HL-60 (cell line): ENCODE data around the gene PLRG1.

ENCODE experiments used
- GABPA ChIP-seq: IDR thresholded peaks from 2 replicates; pipeline ENCODE4 v1.6.1; 2012; ENCODE audit warnings: low read depth
- POLR2AphosphoS5 ChIP-seq: IDR thresholded peaks from 2 replicates; pipeline ENCODE4 v1.6.1; 2012; ENCODE audit warnings: low read depth
- TF ChIP-seq, protein P1 (sequence below): IDR thresholded peaks from one replicate; pipeline ENCODE4 v1.5.1; 2011; ENCODE audit warnings: low read length, control low read depth, inconsistent platforms; ENCODE audit not compliant: insufficient read depth

DNA sequence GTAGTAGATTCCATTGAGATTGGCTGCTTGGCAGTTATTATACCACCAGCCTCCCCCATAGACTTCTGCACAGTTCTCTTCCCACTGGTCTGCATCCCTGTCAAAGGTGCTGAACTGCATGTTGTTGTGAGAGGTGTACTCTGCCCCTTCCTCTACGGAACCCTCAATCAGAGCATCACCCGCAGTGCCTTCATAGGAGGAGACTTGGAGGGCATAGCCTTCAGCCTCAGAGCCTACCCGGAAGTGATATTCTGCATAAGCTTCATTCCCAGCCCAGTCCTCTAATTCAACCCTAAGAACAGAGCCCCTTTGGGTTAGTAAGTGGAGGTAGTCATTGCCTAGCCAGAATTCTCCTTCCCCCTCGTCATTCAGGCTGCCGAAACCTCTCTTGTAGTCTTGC, 34.1 kb upstream of the PLRG1 start:
- TF ChIP-seq, protein P1, sequence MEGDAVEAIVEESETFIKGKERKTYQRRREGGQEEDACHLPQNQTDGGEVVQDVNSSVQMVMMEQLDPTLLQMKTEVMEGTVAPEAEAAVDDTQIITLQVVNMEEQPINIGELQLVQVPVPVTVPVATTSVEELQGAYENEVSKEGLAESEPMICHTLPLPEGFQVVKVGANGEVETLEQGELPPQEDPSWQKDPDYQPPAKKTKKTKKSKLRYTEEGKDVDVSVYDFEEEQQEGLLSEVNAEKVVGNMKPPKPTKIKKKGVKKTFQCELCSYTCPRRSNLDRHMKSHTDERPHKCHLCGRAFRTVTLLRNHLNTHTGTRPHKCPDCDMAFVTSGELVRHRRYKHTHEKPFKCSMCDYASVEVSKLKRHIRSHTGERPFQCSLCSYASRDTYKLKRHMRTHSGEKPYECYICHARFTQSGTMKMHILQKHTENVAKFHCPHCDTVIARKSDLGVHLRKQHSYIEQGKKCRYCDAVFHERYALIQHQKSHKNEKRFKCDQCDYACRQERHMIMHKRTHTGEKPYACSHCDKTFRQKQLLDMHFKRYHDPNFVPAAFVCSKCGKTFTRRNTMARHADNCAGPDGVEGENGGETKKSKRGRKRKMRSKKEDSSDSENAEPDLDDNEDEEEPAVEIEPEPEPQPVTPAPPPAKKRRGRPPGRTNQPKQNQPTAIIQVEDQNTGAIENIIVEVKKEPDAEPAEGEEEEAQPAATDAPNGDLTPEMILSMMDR = no peak
- TF ChIP-seq POLR2AphosphoS5 (no peak), GABPA (no peak)
